Inflammatory macrophage treated with lipopolysaccharide for 1 hour (primary cell): ENCODE measurements around the gene SRPRB.
"Not testable (repeated sequence)": the region's sequence is repeated elsewhere in the genome, so short reads cannot be mapped to it uniquely, and the experiment has no call there.

ENCODE experiments used
- DNase-seq, 2 donors: peaks; one replicate each; pipeline ENCODE4 v3.0.0-alpha.2; 2020 to 2022

The SRPRB gene

DNA sequence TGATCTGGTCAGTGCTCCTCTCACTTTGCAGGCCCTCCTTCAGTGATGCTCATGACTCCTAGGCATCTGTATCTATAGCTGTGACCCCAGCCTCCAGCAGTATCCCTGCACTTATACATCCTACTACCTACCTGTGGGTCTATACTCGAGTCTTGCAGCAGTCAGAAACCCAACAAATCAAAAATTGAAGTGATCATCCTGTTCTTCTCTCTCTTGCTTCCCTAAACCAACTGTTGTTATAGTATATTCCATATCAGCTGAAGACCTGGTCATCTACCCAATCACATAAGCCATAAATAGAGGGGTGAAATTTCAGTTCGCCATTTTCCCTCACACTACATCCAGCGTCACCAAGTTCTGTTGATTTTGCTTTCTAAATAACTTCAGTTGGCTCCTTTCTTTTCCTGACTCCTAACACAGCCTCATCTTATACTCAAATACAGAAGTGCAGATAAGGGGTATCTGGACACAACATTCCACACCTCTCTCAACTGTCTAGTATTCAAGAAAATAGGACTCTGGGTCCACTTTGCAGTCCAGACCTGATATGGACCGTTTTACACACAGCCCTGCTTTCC lies 25.9 kb upstream of the SRPRB start:
- no peak for DNase-seq

DNA sequence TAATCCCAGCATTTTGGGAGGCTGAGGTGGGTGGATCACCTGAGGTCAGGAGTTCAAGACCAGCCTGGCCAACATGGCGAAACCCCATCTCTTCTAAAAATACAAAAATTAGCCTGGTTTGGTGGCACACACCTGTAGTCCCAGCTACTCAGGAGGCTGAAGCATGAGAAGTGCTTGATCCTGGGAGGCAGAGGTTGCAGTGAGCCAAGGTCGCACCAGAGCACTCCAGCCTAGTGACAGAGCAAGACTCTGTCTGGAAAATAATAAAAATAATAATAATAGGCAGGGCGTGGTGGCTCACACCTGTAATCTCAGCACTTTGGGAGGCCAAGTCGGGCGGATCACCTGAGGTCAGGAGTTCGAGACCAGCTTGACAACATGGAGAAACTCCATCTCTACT lies 24.9 kb upstream of the SRPRB start:
- not testable (repeated sequence) for DNase-seq

DNA sequence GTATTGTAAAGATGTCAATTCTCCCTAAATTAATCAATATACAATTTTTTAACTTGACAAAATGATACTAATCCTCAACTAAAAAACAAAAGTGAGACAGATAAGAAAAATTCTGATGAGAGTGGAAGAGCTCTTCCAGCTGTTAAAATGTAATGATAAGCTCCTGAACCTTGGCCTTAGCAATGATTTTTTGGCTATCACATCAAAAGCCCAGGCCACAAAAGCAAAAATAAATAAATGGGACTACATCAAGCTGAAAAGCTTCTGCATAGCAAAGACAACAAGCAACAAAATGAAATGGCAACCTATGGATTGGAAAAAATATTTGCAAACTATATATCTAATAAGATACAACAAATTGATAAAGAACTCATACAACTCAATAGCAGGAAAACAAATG lies 24.0 kb upstream of the SRPRB start:
- no peak for DNase-seq

DNA sequence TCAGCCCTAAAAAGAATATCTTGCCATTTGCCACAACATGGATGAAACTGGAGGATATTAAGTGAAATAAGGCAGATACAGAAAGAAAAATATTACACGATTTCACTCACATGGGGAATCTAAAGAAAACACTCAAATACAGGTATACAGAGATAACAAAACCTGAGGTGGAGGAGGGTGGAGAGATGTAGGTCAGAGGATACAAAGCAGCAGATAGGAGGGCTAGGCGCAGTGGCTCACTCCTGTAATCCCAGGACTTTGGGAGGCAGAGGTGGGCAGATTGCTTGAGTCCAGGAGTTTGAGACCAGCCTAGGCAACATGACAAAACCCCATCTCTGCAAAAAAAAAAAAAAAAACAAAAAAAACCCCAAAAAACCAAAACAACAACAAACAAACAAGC lies 23.2 kb upstream of the SRPRB start:
- no peak for DNase-seq

DNA sequence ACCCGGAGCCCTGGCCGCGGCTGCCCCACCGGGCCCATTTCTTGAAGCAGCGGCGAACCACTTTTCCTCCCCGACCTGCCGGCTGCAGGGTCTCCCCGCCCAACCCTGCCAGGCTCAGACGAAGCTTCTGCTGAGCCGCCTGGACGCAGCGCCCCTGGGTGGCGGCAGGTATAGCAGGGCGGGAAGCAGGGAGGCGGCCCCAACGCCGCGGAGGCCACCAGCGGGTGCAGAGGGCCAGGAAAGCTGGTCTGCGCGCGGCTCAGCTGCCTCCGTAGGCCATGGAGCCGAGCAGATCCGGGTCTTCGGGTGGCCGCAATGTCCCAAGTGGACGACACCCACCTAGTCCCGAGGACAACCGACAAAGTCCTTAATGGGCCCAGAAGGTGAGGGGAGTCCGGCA lies 21.9 kb upstream of the SRPRB start:
- DNase-seq = no peak

DNA sequence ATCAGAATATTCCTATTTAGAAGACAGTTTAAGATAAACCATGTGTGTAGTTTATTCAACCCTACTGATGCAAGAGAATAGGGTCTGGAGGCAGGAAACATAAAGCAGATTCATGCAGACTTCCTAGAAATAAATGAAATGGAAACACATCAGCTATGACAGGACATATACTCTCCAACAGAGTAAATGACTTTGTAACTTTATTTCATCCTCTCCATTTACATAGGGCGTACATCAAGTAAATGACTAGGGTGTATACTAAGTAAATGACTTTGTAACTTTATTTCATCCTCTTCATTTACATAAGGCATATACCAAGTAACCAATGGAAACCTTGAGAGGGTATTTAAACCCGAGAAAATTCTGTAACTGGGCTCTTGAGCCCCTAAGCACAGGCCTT lies 17.6 kb upstream of the SRPRB start:
- DNase-seq = no peak

DNA sequence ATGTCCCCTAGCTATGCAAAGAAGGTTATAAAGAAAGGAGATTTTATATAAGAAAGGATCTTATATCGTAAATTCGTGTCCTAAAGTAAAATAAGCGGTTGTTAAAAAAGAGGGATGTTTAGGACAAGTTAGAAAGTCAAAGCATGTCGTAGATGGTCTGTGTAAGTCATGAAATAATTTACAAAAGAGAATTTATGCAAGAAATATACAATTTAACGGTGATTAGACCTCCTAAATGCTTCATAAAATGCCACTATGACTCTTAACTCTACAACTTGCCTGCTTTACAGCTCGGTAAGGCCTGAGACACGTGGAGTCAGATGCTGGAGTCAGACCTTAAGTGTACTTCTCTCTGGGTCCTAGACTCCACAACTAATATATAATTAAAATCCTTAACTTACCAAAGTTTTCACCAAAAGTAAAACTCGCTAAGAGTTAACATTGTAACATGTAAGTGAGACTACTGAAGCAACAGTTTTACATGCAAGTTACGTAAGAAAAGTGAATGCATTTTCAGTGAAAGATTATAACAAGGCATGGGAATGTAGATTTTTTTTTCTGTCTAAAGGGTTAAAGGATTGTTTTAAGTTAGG lies 13.3 kb upstream of the SRPRB start:
- DNase-seq = no peak

DNA sequence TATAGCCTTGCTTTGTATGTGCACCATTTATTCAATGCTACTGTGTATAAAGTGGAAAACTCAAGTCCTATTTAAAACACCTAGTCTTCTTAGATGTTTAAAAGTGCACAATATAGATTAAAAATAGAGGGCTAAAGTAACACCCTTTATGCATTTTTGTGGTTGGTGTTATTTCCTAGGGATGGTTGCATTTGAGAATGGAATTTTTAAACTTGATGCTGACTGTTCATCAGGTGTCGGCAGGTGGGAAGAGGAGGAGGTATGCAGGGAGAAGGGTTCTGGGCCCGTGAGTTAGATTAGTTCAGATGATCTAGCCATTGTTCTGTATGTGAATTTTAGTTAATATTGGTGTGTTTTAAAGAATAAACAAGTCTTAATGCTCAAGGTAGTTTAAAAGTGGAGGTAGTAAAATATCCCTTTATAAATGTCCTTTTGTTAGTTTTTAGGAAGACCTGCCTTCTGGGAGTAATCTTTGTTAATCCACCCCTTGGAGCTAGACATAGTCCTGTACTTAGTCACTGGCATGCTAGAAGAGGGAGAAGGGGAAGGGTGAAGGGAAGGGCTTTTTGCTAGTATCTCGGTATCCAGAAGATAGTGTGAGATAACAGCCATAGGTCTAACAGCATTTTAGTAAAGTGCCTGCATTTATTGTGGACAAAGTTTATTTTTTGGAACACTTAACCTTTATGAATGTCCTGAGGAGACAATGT lies 8.1 kb upstream of the SRPRB start:
- no peak for DNase-seq

DNA sequence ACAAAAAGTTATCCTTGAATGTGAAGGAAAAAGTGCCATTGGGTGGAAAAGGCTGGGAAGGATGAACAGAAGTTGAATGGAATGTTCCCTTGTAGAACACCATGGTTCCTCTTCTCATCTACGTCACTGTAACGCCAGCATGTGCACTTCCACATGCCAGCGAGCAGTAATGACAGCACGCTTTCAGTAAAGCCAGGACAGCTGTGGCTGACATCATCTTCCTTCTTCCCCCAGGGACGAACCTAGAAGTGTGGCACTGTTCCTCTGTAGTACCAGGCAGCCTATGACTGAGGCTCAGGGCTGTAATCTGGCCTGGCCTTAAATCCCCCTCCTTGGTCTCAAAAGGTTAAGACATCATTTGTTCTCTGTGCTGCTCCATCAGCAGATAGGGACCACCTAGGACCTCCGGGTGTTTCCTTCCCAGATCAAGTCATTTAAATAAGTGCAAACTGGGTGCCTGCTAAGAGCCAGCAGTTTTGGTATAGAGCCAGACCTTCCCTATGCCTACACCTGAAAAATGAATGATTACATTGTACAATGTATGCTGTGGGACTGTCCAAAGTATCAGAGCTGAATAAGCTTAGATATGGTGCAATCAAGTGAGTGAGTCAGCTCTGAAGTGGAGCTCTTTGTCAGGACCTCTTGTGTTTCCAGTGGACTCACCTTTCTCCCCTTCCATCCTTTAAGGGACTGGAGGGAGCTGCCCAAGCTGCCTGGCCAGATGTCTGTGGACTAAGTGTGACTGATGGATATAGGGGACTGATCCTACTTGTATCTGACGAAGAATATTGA lies 5.6 kb upstream of the SRPRB start:
- peak; percentile 33 to 52 for DNase-seq

DNA sequence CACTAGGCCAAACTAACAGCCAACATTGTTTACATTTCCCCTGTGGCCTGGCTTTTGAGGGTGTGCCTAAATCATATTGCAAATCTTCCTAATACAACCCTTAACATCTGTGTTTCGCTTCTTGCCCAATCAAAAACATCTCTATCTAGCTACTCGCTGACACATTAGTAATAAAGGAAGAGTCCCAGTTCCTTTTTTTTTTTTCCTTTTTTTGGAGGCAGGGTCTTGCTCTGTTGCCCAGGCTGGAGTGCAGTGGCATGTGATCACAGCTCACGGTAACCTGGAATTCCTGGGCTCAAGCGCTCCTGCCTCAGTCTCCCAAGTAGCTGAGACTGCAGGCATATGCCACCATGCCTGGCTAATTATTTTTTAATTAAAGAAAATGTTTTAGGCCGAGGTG lies 2.1 kb upstream of the SRPRB start:
- peak; percentile 13 to 37 for DNase-seq

DNA sequence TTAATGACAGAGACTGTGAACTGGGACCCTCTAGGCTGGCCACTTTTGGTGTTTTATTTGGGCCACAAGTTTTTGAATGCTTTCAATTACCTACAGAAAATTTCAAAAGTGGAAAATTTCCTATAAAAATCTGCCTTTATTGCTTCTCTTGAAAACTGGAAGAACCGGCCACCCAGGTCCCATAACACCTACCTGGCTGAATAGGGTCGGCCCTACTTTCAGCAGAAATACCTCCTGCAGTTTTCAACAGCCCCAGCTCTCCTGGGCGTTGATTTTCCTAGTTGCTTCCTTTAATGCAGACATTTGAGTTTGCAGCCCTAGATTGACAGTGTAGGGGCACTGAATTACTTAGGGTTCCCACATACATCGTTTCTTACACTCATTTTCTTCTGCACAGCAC lies 719 bp upstream of the SRPRB start:
- DNase-seq = no peak

DNA sequence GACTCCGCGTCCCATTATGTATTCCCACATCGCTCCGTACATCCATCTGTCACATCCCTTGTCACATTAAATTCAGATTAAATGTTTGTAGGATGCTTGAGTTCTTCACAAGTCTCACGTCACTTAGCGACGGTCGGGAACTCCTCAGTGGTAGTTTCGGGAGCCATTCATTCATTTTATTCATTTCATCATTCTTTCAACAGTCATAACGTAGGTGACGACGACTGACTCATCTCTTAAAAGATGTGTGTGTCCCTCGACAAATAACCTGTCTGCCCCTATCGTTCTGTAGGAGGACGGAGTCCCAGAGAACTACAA lies 272 bp upstream of the SRPRB start:
- DNase-seq = no peak

DNA sequence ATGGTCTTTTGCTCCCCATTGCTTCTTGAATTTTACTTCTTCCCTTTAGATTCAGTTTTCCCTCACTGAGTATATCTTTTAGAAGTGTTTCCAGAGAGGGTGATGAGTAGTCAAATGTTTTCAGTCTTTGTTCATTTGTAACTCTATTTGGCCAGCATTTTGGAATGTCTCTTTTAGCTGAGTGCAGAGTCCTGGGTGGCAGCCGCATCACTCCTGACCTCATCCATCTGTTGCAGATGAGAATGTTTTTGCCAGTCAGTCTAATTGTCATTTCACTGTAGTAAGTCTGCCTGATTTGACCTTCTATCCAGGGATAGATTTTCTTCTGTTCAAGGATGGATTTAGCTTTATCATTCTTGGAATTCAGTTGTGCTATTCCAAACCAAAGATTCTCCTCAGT lies 7.3 kb downstream of the SRPRB start:
- DNase-seq = no peak

DNA sequence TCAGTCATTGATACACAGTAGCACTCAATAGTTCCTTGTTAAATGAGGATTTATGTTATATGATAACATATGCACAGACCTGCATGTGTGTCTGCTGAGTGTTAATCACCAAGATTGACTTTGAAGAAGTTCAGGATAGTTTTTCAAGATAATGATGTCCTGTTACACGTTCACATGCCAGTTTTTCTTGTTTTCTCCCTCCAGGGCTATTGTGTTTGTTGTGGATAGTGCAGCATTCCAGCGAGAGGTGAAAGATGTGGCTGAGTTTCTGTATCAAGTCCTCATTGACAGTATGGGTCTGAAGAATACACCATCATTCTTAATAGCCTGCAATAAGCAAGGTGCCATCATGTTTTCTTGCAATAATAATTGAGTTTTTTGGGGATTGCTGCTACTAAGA lies 9.8 kb downstream of the SRPRB start:
- DNase-seq = no peak

DNA sequence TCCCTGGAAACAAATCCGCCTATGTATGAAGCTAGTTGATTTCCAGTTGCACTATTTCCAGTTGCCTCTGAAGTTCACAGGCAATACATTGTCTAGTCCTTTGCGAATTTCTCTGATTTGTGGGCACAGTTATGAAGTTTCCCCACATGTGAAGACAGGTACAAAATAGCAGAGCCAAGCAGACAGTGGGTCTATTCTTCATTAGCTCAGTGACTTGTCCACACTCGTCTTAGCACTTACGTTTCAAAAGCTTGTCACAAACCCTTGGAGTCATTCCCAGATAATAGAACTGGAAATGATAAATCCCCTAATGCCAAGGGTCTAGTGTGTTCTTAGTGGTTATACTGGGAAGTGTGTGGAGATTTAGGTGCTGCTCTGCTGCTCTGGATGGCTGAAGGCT lies 14.5 kb downstream of the SRPRB start:
- DNase-seq = no peak

DNA sequence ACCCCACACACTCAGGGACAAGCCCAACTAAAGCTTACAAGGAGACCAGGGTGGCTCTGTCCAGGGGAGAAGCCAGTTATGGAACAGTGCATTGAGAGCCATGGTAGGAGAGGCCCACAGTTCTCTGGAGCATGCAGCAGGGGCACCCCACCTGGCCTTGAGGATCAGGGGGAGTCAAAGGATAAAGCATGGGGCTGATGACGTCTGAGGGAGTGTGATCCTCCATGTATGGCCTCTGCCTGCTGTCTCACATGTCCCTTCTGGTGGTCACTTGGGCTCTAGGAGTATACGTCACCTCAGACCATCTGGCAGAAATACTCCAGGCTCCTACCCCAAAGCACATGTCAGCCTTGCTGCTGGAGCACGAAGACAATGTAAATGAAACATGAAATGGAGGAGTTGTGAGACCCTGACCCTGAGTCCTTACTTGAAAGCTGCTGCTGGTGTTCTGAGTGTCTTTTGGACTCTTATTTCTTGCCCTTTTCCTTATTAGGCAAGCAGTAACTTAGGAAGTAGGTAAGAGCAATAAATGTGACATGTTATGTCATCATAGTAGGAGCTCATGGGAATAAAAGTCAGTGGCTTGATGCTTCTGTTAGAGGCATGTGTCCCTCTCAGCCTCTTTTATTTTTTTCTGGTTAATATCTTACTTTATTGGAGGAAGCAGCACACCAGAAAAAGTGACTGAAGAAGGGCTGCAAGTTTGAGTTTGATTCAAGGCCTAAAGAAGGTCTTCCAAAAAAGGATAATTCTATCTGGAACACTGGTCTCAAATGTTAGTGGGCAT lies 15.5 kb downstream of the SRPRB start:
- no peak for DNase-seq

DNA sequence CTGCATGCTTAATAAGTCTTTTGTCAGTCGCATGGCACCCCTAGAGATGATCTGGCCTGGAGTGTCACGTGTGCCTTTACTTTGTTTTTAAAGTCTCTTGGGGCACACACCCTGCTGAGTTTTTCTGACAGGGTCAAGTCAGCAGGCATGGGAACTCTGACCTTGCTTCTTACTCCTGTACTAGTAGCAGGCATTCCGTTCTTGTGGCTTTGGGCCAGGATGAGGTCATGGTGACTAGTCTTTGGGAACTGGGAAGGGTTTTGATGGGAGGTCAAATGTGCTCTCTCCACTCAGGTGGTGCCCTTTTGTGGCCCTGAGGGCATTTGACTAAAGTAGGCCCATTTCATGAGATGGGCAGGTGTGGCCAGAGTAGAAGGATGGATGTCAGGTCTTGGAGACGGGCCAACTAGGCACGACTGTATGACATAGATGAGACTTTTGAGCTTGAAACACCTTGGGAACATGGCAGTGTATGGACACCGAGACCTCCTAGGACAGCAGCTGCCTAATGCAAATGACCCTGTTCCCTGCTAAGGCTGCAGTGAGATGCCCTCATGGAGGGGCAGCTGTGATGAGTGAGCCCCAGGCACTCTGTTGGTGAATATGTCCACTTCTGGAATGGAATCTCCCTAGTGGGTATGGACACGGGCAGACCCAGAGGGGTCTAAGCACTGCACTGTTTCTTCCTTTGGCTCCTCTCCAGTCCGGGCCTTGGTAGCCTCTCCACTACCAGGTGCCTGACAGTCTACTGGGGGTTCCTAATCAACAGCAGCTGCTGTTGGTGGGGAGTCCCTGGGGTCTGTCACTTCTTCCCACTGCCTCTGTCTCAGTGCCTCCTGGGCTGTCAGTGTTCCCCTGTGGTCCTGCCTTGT lies 16.4 kb downstream of the SRPRB start:
- DNase-seq = no peak

DNA sequence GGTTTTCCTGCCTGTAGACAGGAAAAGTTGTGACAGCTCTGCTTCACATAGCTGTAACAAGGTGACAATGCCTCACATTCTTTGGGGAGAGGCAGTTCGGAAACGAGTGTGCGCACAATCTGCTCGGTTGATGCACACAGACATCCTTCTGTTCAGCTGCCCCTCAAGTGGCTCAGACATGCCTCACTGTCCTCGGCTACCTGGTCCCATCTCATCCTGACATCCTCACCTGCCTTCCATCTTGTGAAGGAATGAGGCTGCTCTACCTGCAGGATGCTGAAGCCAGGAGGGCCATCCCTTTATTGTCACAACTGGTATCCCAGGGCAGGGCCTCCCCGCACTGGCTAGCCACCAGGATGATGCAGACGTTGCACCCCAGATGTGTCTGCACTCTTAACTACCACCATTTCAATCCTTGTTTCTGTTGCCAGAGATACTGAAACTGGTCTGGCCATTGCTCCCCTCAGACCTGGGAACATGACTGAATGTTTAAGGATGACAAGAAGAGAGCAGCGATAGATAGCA lies 19.4 kb downstream of the SRPRB start:
- DNase-seq = no peak

DNA sequence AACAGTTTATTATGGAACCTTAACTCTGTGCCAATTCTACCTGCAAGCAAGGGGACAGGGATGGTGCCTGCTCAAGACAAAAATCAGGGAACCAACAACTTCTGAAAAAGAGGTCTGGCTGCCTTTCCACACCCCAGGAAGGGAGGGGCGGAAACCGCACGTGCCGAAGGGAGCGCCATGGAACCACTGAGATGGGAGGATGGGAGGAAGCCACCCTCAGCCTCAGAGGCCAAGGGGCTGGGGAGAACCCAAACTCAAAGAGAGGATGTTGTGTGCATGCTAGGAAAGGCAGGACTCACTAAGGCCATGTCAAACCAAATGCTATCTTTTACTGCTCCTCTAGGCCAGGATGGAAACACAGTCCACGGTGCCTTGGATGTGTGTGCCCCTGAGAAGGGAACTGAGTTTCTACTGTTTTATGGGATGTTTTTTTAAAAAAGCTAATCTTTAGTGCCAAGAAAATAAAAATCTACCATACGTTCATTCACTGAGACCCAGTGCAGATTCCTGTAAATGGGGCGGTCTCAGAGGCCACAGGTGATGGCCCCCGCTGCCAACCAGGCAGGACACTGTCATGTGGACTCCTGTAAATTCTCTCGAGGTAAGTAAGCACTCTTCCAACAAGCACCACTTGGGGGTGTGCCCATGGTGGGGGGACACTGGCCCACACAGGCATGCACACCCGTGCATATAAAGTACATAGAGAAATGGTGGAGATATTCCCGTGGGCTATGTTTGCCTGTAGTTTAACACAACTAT lies 20.5 kb downstream of the SRPRB start:
- DNase-seq = no peak

DNA sequence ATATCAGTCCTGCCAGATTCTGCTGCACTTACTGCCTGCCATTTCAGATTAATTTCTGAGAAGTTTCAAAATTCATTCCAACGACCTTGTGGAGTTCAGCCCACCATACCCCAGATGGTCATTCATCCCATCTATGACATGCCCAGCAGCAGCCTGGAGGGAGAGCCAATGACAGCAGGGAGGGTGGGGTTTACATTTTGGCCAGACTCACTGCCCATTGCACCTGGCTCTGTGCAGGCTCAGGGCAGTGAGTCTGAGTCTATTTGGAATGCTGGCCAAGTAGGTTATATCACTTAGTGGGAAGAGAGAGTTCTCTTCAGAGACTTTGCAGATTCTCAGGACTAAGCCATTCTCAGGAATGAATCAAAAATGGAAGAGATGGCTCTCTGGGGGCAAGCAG lies 21.5 kb downstream of the SRPRB start:
- DNase-seq = no peak

DNA sequence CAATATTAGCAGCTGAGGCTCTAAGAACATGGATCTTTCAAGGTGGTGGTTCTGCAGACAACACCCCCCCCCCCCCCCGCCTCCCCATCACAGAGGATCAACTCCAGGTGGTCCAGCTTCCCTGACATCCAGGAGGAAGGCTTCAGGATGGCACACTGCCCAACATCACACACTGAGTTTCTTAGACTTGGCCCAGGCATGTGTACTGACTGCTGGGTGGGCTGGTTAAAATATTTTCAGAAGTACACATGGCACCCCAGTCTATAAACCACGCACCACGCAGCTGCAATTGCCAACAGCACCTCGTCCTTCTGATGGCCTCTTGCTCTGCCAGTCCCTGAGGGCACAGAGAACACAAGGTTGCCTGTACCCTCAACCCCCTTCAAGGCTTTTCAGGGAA lies 22.1 kb downstream of the SRPRB start:
- no peak for DNase-seq
